BE2C (cell line): Measurements from ENCODE around the gene GRK3.

Experiments used
- DNase-seq: peaks from one replicate; pipeline ENCODE4 v3.0.0-alpha.2; 2020
- H3K27me3 ChIP-seq: fragments of 250-450 bp; sonication (Bioruptor Pico); 2 replicates; pipeline ENCODE4 v1.5.1; 2020; ENCODE audit warnings: mild to moderate bottlenecking
- H3K36me3 ChIP-seq: fragments of 250-450 bp; sonication (Bioruptor Pico); 2 replicates; pipeline ENCODE4 v1.5.1; 2020; ENCODE audit warnings: mild to moderate bottlenecking
- H3K4me1 ChIP-seq: fragments of 250-450 bp; sonication (Bioruptor Pico); 2 replicates; pipeline ENCODE4 v1.5.1; 2020
- H3K4me3 ChIP-seq: 2 replicates; pipeline ENCODE4 v1.5.1; 2011; ENCODE audit warnings: low read depth, low read length
- H3K9me3 ChIP-seq: fragments of 250-450 bp; sonication (Bioruptor Pico); 2 replicates; pipeline ENCODE4 v1.5.1; 2020
- CTCF ChIP-seq: IDR thresholded peaks from 2 replicates; pipeline ENCODE4 v1.5.1; 2012; ENCODE audit warnings: mild to moderate bottlenecking, low read depth, low read length

The GRK3 gene

GRCh38 chr22:25534724-25535123 lies 29.8 kb upstream of the GRK3 start:
- H3K4me3 ChIP-seq: no peak overlapping the region
- TF ChIP-seq CTCF: no peak
- H3K4me1 ChIP-seq: no peaks in the 10 kb centered on the region; the same call in 1 of the 2 replicates

GRCh38 chr22:25536589-25536988 lies 27.9 kb upstream of the GRK3 start:
- no peaks in the 10 kb centered on the region for H3K36me3 ChIP-seq
- no peak overlapping the region for H3K4me3 ChIP-seq
- no peak for TF ChIP-seq CTCF
- no peaks in the 10 kb centered on the region; the same call in 1 of the 2 replicates for H3K4me1 ChIP-seq
- H3K9me3 ChIP-seq: peaks cover 5% of the 10 kb centered on the region; the same call in 1 of the 2 replicates
- H3K27me3 ChIP-seq: no peaks in the 10 kb centered on the region
- no peak for DNase-seq

More at GRCh38 chr22:25534724-25535123, 29.8 kb upstream of the GRK3 start:
- Histone ChIP-seq H3K9me3 (0 out of 2 replicates have a peak, but pooled peaks cover 3% of the 10 kb centered on the region), H3K36me3 (no peaks in the 10 kb centered on the region), H3K27me3 (no peaks in the 10 kb centered on the region)
- no peak for DNase-seq

GRCh38 chr22:25540166-25540907 lies 24.1 kb upstream of the GRK3 start:
- Histone ChIP-seq H3K36me3 (no peaks in the 10 kb centered on the region), H3K4me3 (no peak overlapping the region), H3K4me1 (no peaks in the 10 kb centered on the region; the same call in 1 of the 2 replicates), H3K9me3 (peaks cover 3% of the 10 kb centered on the region; the same call in 1 of the 2 replicates), H3K27me3 (no peaks in the 10 kb centered on the region)
- no peak for TF ChIP-seq CTCF
- no peak for DNase-seq

- no peak overlapping the region for H3K4me3 ChIP-seq
- peaks cover 3% of the 10 kb centered on the region; the same call in 1 of the 2 replicates for H3K9me3 ChIP-seq
- no peak for DNase-seq
- H3K27me3 ChIP-seq: no peaks in the 10 kb centered on the region
- H3K36me3 ChIP-seq: no peaks in the 10 kb centered on the region
- no peak for TF ChIP-seq CTCF
- no peaks in the 10 kb centered on the region; the same call in none of the 2 replicates for H3K4me1 ChIP-seq
Observed at GRCh38 chr22:25540908-25541660, 23.4 kb upstream of the GRK3 start.

GRCh38 chr22:25542191-25542590 lies 22.3 kb upstream of the GRK3 start:
- peaks cover 4% of the 10 kb centered on the region for H3K4me1 ChIP-seq
- H3K36me3 ChIP-seq: no peaks in the 10 kb centered on the region
- DNase-seq: no peak
- H3K27me3 ChIP-seq: no peaks in the 10 kb centered on the region
- H3K4me3 ChIP-seq: no peak overlapping the region
- no peak for TF ChIP-seq CTCF
- H3K9me3 ChIP-seq: peaks cover 3% of the 10 kb centered on the region; the same call in 1 of the 2 replicates
